Measurements from ENCODE around the gene RAB27B. TPM values are rescaled to one million over a fixed set of nuclear protein-coding genes. Genes with fewer than 3 reads are reported as not detected.

Gene RAB27B
- total RNA-seq, 1 experiment from 2014 or later = not detected

- no peak for DNase-seq
- Histone ChIP-seq H3K4me3 (no peak overlapping the region), H3K4me1 (no peaks in the 10 kb centered on the region), H3K9me3 (replicated peaks) (no peaks in the 10 kb centered on the region), H3K27ac (no peak overlapping the region), H3K36me3 (no peaks in the 10 kb centered on the region), H3K27me3 (no peaks in the 10 kb centered on the region)
Observed at GRCh38 chr18:54871231-54871630, 43.0 kb downstream of the RAB27B start.

- H3K9me3 ChIP-seq (replicated peaks) = no peaks in the 10 kb centered on the region
- no peak overlapping the region for H3K4me3 ChIP-seq
- H3K27ac ChIP-seq = no peak overlapping the region
- no peaks in the 10 kb centered on the region for H3K36me3 ChIP-seq
- H3K27me3 ChIP-seq = no peaks in the 10 kb centered on the region
- DNase-seq = no peak
- no peaks in the 10 kb centered on the region for H3K4me1 ChIP-seq
Observed at GRCh38 chr18:54872681-54873080, 44.4 kb downstream of the RAB27B start.

- Histone ChIP-seq H3K27me3 (no peaks in the 10 kb centered on the region), H3K4me3 (no peak overlapping the region), H3K36me3 (no peaks in the 10 kb centered on the region), H3K4me1 (no peaks in the 10 kb centered on the region), H3K27ac (no peak overlapping the region), H3K9me3 (replicated peaks) (no peaks in the 10 kb centered on the region)
- DNase-seq = no peak
Observed at GRCh38 chr18:54873884-54874255, 45.6 kb downstream of the RAB27B start.

- no peaks in the 10 kb centered on the region for H3K4me1 ChIP-seq
- H3K36me3 ChIP-seq = no peaks in the 10 kb centered on the region
- DNase-seq = no peak
Observed at GRCh38 chr18:54875063-54875462, 46.8 kb downstream of the RAB27B start.

GRCh38 chr18:54877076-54877475 lies 48.8 kb downstream of the RAB27B start:
- DNase-seq = no peak
- Histone ChIP-seq H3K27me3 (no peaks in the 10 kb centered on the region), H3K36me3 (no peaks in the 10 kb centered on the region), H3K4me3 (no peak overlapping the region), H3K9me3 (replicated peaks) (no peaks in the 10 kb centered on the region), H3K27ac (no peak overlapping the region), H3K4me1 (no peaks in the 10 kb centered on the region)

More at GRCh38 chr18:54875063-54875462, 46.8 kb downstream of the RAB27B start:
- no peak overlapping the region for H3K27ac ChIP-seq
- H3K27me3 ChIP-seq = no peaks in the 10 kb centered on the region
- H3K4me3 ChIP-seq = no peak overlapping the region
- H3K9me3 ChIP-seq (replicated peaks) = no peaks in the 10 kb centered on the region

GRCh38 chr18:54878159-54878622 lies 49.9 kb downstream of the RAB27B start:
- H3K4me1 ChIP-seq = no peaks in the 10 kb centered on the region
- no peaks in the 10 kb centered on the region for H3K36me3 ChIP-seq
- no peaks in the 10 kb centered on the region for H3K9me3 ChIP-seq (replicated peaks)
- H3K27me3 ChIP-seq = no peaks in the 10 kb centered on the region
- DNase-seq = no peak
- no peak overlapping the region for H3K4me3 ChIP-seq
- no peak overlapping the region for H3K27ac ChIP-seq

- no peaks in the 10 kb centered on the region for H3K4me1 ChIP-seq
- H3K27me3 ChIP-seq = no peaks in the 10 kb centered on the region
- no peak overlapping the region for H3K4me3 ChIP-seq
- H3K36me3 ChIP-seq = no peaks in the 10 kb centered on the region
- no peaks in the 10 kb centered on the region for H3K9me3 ChIP-seq (replicated peaks)
- no peak for DNase-seq
- H3K27ac ChIP-seq = no peak overlapping the region
Observed at GRCh38 chr18:54878659-54879358, 50.5 kb downstream of the RAB27B start.

- H3K4me1 ChIP-seq = no peaks in the 10 kb centered on the region
- H3K9me3 ChIP-seq (replicated peaks) = no peaks in the 10 kb centered on the region
- no peaks in the 10 kb centered on the region for H3K27me3 ChIP-seq
- no peak overlapping the region for H3K27ac ChIP-seq
- no peak for DNase-seq
- H3K36me3 ChIP-seq = no peaks in the 10 kb centered on the region
- no peak overlapping the region for H3K4me3 ChIP-seq
Observed at GRCh38 chr18:54879691-54880090, 51.4 kb downstream of the RAB27B start.

- no peak overlapping the region for H3K4me3 ChIP-seq
- no peaks in the 10 kb centered on the region for H3K27me3 ChIP-seq
- H3K9me3 ChIP-seq (replicated peaks) = no peaks in the 10 kb centered on the region
- H3K4me1 ChIP-seq = no peaks in the 10 kb centered on the region
- H3K36me3 ChIP-seq = no peaks in the 10 kb centered on the region
- DNase-seq = no peak
- H3K27ac ChIP-seq = no peak overlapping the region
Observed at GRCh38 chr18:54880395-54881105, 52.3 kb downstream of the RAB27B start.

- Histone ChIP-seq H3K36me3 (no peaks in the 10 kb centered on the region), H3K4me3 (no peak overlapping the region), H3K9me3 (replicated peaks) (no peaks in the 10 kb centered on the region), H3K4me1 (no peaks in the 10 kb centered on the region), H3K27me3 (no peaks in the 10 kb centered on the region), H3K27ac (no peak overlapping the region)
- DNase-seq = no peak
Observed at GRCh38 chr18:54881229-54881768, 53.0 kb downstream of the RAB27B start.

- no peak overlapping the region for H3K27ac ChIP-seq
- DNase-seq = no peak
- no peaks in the 10 kb centered on the region for H3K9me3 ChIP-seq (replicated peaks)
- no peaks in the 10 kb centered on the region for H3K4me1 ChIP-seq
- H3K36me3 ChIP-seq = no peaks in the 10 kb centered on the region
- H3K4me3 ChIP-seq = no peak overlapping the region
- no peaks in the 10 kb centered on the region for H3K27me3 ChIP-seq
Observed at GRCh38 chr18:54882318-54882717, 54.0 kb downstream of the RAB27B start.

- H3K27ac ChIP-seq = no peak overlapping the region
- no peak for DNase-seq
- H3K27me3 ChIP-seq = no peaks in the 10 kb centered on the region
- H3K36me3 ChIP-seq = no peaks in the 10 kb centered on the region
- no peaks in the 10 kb centered on the region for H3K4me1 ChIP-seq
- no peaks in the 10 kb centered on the region for H3K9me3 ChIP-seq (replicated peaks)
- no peak overlapping the region for H3K4me3 ChIP-seq
Observed at GRCh38 chr18:54883816-54884604, 55.7 kb downstream of the RAB27B start.

- Histone ChIP-seq H3K4me3 (no peak overlapping the region), H3K4me1 (no peaks in the 10 kb centered on the region), H3K27ac (no peak overlapping the region), H3K36me3 (no peaks in the 10 kb centered on the region), H3K9me3 (replicated peaks) (no peaks in the 10 kb centered on the region), H3K27me3 (no peaks in the 10 kb centered on the region)
- DNase-seq = no peak
Observed at GRCh38 chr18:54888378-54888777, 60.1 kb downstream of the RAB27B start.

- no peak for DNase-seq
- Histone ChIP-seq H3K36me3 (no peaks in the 10 kb centered on the region), H3K9me3 (replicated peaks) (no peaks in the 10 kb centered on the region), H3K4me3 (no peak overlapping the region), H3K27ac (no peak overlapping the region), H3K27me3 (no peaks in the 10 kb centered on the region), H3K4me1 (no peaks in the 10 kb centered on the region)
Observed at GRCh38 chr18:54888933-54889332, 60.7 kb downstream of the RAB27B start.

- Histone ChIP-seq H3K4me1 (no peaks in the 10 kb centered on the region), H3K36me3 (no peaks in the 10 kb centered on the region), H3K27ac (no peak overlapping the region), H3K27me3 (no peaks in the 10 kb centered on the region), H3K4me3 (no peak overlapping the region), H3K9me3 (replicated peaks) (no peaks in the 10 kb centered on the region)
- DNase-seq = no peak
Observed at GRCh38 chr18:54899500-54899899, 71.2 kb downstream of the RAB27B start.

Data from SJCRH30 (cell line).